Gastrocnemius medialis (tissue), 4 donors: ENCODE results near the gene TJAP1.

Experiments used
- CTCF ChIP-seq, 5 experiments: fragments of 450-650 bp in 3 of 5; fragments of 200-600 bp in 2 of 5; sonication (generic) in 2 of 5; IDR thresholded peaks in 4 of 5; conservative IDR thresholded peaks in 1 of 5; 1 replicate in 4 of 5; 2 replicates in 1 of 5; pipeline ENCODE4 v1.5.1; 2016 to 2019; ENCODE audit warnings: antibody characterized with exemption in 5 of 5, mild to moderate bottlenecking in 3 of 5, moderate library complexity in 3 of 5
- POLR2A ChIP-seq, 2 donors: fragments of 450-650 bp; IDR thresholded peaks; one replicate each; pipeline ENCODE4 v1.6.1; 2017; ENCODE audit warnings: antibody characterized with exemption in 2 of 2, mild to moderate bottlenecking in 2 of 2, moderate library complexity in 2 of 2

GRCh38 chr6:43508481-43509141 lies 31.2 kb downstream of the TJAP1 start:
- no peak for TF ChIP-seq CTCF (IDR thresholded peaks at IDR 0.05 in 4 of 5, conservative IDR thresholded peaks at IDR 0.05 in 1 of 5)
- no peak for TF ChIP-seq POLR2A (IDR thresholded peaks at IDR 0.05)
